ENCODE measurements around the gene FFAR1. TPM values are rescaled to one million over a fixed set of nuclear protein-coding genes. Genes with fewer than 3 reads are reported as not detected.

The FFAR1 gene, protein sequence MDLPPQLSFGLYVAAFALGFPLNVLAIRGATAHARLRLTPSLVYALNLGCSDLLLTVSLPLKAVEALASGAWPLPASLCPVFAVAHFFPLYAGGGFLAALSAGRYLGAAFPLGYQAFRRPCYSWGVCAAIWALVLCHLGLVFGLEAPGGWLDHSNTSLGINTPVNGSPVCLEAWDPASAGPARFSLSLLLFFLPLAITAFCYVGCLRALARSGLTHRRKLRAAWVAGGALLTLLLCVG (N-terminal part only)
- not detected in 2 replicates for total RNA-seq

DNA sequence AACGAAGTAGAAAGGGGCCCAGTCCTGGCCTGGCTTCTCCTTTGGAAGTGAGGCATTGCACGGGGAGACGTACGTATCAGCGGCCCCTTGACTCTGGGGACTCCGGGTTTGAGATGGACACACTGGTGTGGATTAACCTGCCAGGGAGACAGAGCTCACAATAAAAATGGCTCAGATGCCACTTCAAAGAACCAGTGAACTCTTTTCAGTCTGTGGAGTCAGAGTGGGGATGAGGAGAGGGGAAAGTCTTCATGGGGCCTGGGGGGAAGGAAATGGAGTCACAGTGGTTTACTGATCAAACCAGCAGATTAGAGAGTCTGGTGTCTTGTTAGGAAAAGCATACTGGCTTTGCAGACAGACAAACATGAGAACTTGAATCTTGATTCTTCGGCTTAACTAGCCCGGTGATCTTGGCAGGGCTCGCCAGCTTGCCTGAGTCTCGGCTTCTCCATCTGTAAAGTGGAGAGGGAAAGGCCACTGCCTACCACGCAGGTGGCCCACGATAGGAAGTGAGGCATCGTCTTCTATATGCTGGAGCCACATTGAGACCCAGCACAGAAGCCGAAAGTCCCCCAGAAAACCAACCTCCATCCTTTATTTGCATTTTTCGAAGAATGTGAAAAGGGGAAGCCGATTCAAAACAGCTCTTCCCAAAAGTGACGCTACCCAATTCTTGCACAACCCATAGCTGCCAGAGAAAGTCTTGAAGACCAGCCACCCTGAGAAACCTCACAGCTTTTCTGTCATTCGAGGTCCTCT is at the start of gene FFAR1:
Gene FFAR1 (plus strand): TSS at position 732 of the 759 bp plus-strand sequence. CDS start 3,650 bp downstream, outside the sequence.

DNA sequence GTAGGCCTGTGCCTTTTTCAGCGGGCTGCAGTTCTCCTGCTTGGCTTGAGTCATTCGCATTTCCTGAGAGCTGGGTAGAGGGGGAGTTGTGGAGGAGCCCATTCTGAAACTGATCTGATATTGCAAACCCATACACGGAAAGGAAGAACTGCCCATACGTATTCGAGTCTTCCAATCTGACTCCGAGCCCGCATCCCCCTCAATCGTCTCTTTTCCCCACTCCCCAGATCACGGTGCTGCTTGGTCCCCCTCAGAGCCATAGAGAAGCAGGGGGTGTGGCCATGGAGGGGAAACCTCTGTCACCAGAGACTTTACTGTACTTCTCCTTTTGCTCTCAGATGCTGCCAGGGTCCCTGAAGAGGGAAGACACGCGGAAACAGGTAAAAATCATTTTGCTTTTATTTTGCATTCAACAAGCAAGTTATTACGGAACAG is 18.8 kb upstream of the FFAR1 start, which contains the start of gene CD22:
Gene CD22 (plus strand): TSS at position 337 of the 435 bp plus-strand sequence. CDS start 2,854 bp downstream, outside the sequence.

DNA sequence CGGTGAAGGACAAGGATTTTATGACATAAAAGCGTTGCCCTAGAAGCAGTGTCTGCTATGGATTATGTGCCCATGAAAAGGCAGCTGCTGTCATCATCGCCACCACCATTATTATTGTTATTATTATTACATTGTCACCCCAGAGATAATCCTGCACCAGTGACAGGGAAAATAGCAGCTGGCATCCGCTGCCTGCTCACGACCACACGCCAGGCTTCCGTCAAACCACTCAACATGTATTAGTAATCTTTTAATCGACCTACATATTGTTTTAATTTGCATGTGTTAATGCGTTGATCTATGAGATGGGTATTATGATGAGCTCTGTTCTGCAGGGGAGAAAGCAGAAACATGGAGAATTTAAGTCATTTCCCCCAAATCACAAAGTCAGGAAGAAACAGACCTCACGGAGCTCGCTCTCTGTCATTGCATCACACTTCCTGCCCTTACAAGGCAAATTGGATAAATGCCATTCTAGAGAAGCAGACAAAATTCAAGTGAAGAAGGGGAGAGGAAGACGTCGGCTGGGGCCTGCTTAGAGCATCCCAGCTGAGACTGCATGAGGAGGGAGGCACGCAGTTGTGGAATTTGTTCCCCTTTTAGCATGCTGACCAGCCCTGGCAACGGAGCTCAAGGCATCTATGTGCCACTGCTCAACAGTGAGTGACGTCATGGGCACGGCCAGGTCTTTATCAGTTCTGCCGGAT is 10.3 kb downstream of the FFAR1 start, which contains the start of gene FFAR3:
Gene FFAR3 (plus strand): TSS at position 594 of the 707 bp plus-strand sequence. CDS start 431 bp downstream, outside the sequence.

DNA sequence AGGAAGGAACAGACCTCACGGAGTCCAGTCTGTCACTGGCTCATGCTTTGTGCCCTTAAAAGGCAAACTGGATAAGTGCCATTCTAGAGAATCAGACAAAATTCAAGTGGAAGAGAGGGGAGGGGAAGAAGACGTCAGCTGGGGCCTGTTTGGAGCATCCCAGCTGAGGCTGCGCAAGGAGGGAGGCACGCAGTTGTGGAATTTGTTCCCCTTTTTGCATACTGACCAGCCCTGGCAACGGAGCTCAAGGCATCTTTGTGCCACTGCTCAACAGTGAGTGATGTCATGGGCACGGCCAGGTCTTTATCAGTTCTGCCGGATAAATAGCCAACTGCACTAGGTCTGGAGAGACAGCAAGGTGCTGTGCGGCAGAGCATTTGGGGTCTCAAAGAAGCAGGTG is 23.0 kb downstream of the FFAR1 start, which contains the start of gene GPR42:
Gene GPR42 (plus strand): TSS at position 347 of the 400 bp plus-strand sequence. CDS start 292 bp downstream, outside the sequence.

Other genes with a start within 250 kb of the FFAR1 start
- not detected in 2 replicates for gene FXYD3, start 232.1 kb upstream of the FFAR1 start, total RNA-seq
- gene LGI4, start 212.8 kb upstream of the FFAR1 start, total RNA-seq, result under 0.01 and 0.05 TPM in 2 replicates
- 2.1 TPM in 1 of 2 replicates, not detected in the other for gene FXYD1, start 209.1 kb upstream of the FFAR1 start, total RNA-seq
- gene FXYD7, start 204.6 kb upstream of the FFAR1 start, total RNA-seq, result not detected in 2 replicates
- gene FXYD5, start 193.2 kb upstream of the FFAR1 start, total RNA-seq, result 17.2 and 30.4 TPM in 2 replicates
- gene FAM187B, start 119.2 kb upstream of the FFAR1 start, total RNA-seq, result not detected in 2 replicates
- 0.46 and 0.59 TPM in 2 replicates for gene LSR, start 98.9 kb upstream of the FFAR1 start, total RNA-seq
- gene USF2, start 78.9 kb upstream of the FFAR1 start, total RNA-seq, result 45.1 and 52.6 TPM in 2 replicates
- gene HAMP, start 65.4 kb upstream of the FFAR1 start, total RNA-seq, result not detected in 2 replicates
- not detected in 2 replicates for gene MAG, start 55.7 kb upstream of the FFAR1 start, total RNA-seq
- gene CD22, start 18.7 kb upstream of the FFAR1 start, total RNA-seq, result 0.55 TPM in 1 of 2 replicates, not detected in the other
- not detected in 2 replicates for gene FFAR3, start 10.6 kb downstream of the FFAR1 start, total RNA-seq
- not detected in 2 replicates for gene GPR42, start 23.2 kb downstream of the FFAR1 start, total RNA-seq
- gene FFAR2, start 100.4 kb downstream of the FFAR1 start, total RNA-seq, result not detected in 2 replicates
- not detected in 2 replicates for gene KRTDAP, start 142.6 kb downstream of the FFAR1 start, total RNA-seq
- gene DMKN, start 165.7 kb downstream of the FFAR1 start, total RNA-seq, result 0.23 and 0.30 TPM in 2 replicates
- gene SBSN, start 180.4 kb downstream of the FFAR1 start, total RNA-seq, result 0.59 and 0.65 TPM in 2 replicates
- not detected in 2 replicates for gene GAPDHS, start 185.6 kb downstream of the FFAR1 start, total RNA-seq
- 61.2 and 100 TPM in 2 replicates for gene TMEM147, start 197.7 kb downstream of the FFAR1 start, total RNA-seq
- not detected in 2 replicates for gene ATP4A, start 215.8 kb downstream of the FFAR1 start, total RNA-seq
- gene PMIS2, start 238.3 kb downstream of the FFAR1 start, total RNA-seq, result not detected in 2 replicates